ACC112 (cell line): ENCODE measurements around the gene NCAM1.
"Not testable (repeated sequence)": the region's sequence is repeated elsewhere in the genome, so short reads cannot be mapped to it uniquely, and the experiment has no call there.

Source experiments
- H2AFZ ChIP-seq: fragments of 200-600 bp; sonication (generic); one replicate; pipeline ENCODE4 v1.6.0; 2017; ENCODE audit warnings: antibody characterized with exemption, low read length; ENCODE audit not compliant: unreplicated experiment
- H3K27ac ChIP-seq: fragments of 200-600 bp; sonication (generic); 2 replicates; pipeline ENCODE4 v1.5.1; 2014; ENCODE audit warnings: low read depth, mild to moderate bottlenecking, antibody characterized with exemption, low read length, moderate library complexity
- H3K27me3 ChIP-seq: fragments of 200-600 bp; sonication (generic); 2 replicates; pipeline ENCODE4 v1.6.1; 2014; ENCODE audit warnings: mild to moderate bottlenecking, antibody characterized with exemption, low read length, moderate library complexity, mixed read lengths; ENCODE audit not compliant: insufficient read depth
- H3K36me3 ChIP-seq: fragments of 200-600 bp; sonication (generic); 2 replicates; pipeline ENCODE4 v1.6.1; 2016; ENCODE audit warnings: mild to moderate bottlenecking, antibody characterized with exemption, low read length, moderate library complexity, mixed read lengths; ENCODE audit not compliant: insufficient read depth
- H3K4me1 ChIP-seq: fragments of 200-600 bp; sonication (generic); one replicate; pipeline ENCODE4 v1.6.1; 2016; ENCODE audit warnings: low read length, mixed read lengths; ENCODE audit not compliant: insufficient read depth, unreplicated experiment, control insufficient read depth
- H3K4me3 ChIP-seq: fragments of 200-600 bp; sonication (generic); 2 replicates; pipeline ENCODE4 v1.5.1; 2014; ENCODE audit warnings: mild to moderate bottlenecking, low read depth, low read length
- H3K79me2 ChIP-seq: fragments of 200-600 bp; sonication (generic); one replicate; pipeline ENCODE4 v1.6.0; 2016; ENCODE audit warnings: low read length; ENCODE audit not compliant: control insufficient read depth, unreplicated experiment, insufficient read depth

Gene NCAM1

GRCh38 chr11:113023228-113023627 is 62.0 kb downstream of the NCAM1 start:
- no peaks in the 10 kb centered on the region for H3K36me3 ChIP-seq
- H3K4me3 ChIP-seq = no peak overlapping the region
- H3K79me2 ChIP-seq = no peaks in the 10 kb centered on the region
- no peaks in the 10 kb centered on the region for H3K4me1 ChIP-seq
- H3K27ac ChIP-seq = no peak overlapping the region
- no peak overlapping the region for H2AFZ ChIP-seq
- no peaks in the 10 kb centered on the region for H3K27me3 ChIP-seq

- Histone ChIP-seq H2AFZ (no peak overlapping the region), H3K27me3 (no peaks in the 10 kb centered on the region), H3K4me3 (no peak overlapping the region), H3K79me2 (no peaks in the 10 kb centered on the region), H3K36me3 (no peaks in the 10 kb centered on the region), H3K27ac (no peak overlapping the region), H3K4me1 (no peaks in the 10 kb centered on the region)
Observed at GRCh38 chr11:113023986-113024385, 62.8 kb downstream of the NCAM1 start.

DNA sequence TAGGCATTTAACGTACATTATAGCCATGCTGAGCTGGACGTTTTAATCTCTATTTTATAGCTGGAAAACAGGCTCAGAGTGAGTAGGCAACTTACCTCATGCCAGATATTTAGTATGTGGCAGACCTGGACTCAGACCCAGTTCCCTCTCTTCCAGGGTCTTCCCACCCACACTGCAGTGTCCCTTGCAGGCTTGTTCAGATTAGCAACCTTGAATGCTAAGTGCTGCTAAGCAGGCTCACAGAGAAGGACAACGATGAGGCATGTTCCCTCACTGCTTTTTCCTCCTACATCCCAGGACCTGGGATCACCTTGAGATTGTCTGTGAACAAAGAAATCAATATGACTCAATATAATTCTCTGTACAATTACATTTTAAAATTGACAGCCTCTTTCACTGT is 65.6 kb downstream of the NCAM1 start:
- no peaks in the 10 kb centered on the region for H3K79me2 ChIP-seq
- H3K27ac ChIP-seq = no peak overlapping the region
- no peak overlapping the region for H2AFZ ChIP-seq
- no peaks in the 10 kb centered on the region for H3K36me3 ChIP-seq
- no peaks in the 10 kb centered on the region for H3K27me3 ChIP-seq
- no peak overlapping the region for H3K4me3 ChIP-seq
- no peaks in the 10 kb centered on the region for H3K4me1 ChIP-seq

GRCh38 chr11:113034576-113034975 is 73.4 kb downstream of the NCAM1 start:
- Histone ChIP-seq H3K27me3 (no peaks in the 10 kb centered on the region), H3K4me1 (no peaks in the 10 kb centered on the region), H3K4me3 (no peak overlapping the region), H2AFZ (no peak overlapping the region), H3K27ac (no peak overlapping the region), H3K79me2 (no peaks in the 10 kb centered on the region), H3K36me3 (no peaks in the 10 kb centered on the region)

GRCh38 chr11:113035708-113036107 is 74.5 kb downstream of the NCAM1 start:
- no peaks in the 10 kb centered on the region for H3K79me2 ChIP-seq
- no peak overlapping the region for H3K4me3 ChIP-seq

GRCh38 chr11:113043698-113044097 is 82.5 kb downstream of the NCAM1 start:
- Histone ChIP-seq H3K36me3 (no peaks in the 10 kb centered on the region), H3K27ac (no peak overlapping the region), H3K79me2 (no peaks in the 10 kb centered on the region), H3K27me3 (no peaks in the 10 kb centered on the region), H2AFZ (no peak overlapping the region), H3K4me1 (no peaks in the 10 kb centered on the region), H3K4me3 (no peak overlapping the region)

More at GRCh38 chr11:113035708-113036107, 74.5 kb downstream of the NCAM1 start:
- Histone ChIP-seq H3K27ac (no peak overlapping the region), H3K36me3 (no peaks in the 10 kb centered on the region), H3K27me3 (no peaks in the 10 kb centered on the region), H2AFZ (no peak overlapping the region), H3K4me1 (no peaks in the 10 kb centered on the region)

DNA sequence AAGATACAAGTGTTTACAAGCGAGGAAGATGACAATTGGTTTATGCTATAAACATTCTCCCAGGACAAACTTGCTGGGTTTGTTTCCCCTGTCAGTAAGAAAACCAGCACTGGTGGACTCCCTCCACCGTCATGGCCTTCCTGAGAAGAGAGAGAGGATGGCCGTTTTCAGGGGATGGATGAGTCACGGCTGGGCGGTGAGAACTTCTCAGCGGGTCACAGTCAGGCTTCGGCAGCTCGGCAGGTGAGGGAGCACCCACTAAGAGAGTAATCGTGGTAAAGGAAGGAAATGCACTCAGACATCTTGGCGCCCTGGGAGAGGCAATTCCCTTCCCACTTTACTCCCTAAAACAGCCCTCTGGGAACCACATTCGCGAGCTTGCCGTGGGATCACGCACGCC is 83.9 kb downstream of the NCAM1 start:
- no peak overlapping the region for H2AFZ ChIP-seq
- no peak overlapping the region for H3K4me3 ChIP-seq
- H3K79me2 ChIP-seq = no peaks in the 10 kb centered on the region
- no peaks in the 10 kb centered on the region for H3K4me1 ChIP-seq
- no peak overlapping the region for H3K27ac ChIP-seq
- no peaks in the 10 kb centered on the region for H3K36me3 ChIP-seq
- no peaks in the 10 kb centered on the region for H3K27me3 ChIP-seq

DNA sequence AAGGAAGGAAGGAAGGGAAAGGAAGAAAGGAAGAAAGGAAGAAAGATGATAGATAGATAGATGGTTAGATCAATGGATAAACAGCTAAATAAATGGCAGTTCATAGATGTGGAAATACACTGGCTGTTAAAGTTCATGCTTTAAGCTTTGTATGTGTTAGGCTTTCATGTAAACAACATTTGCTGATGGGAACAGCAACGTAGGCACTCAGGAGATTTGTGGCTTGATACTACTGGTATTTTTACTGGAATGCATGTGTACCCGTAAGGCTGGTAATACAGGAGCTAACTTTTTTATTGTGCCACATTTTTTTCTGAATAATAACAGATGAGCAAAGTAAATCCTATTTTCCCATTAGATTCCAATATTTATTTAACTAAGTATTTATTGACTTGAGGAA is 85.6 kb downstream of the NCAM1 start:
- Histone ChIP-seq H3K27me3 (no peaks in the 10 kb centered on the region), H3K79me2 (no peaks in the 10 kb centered on the region), H3K27ac (no peak overlapping the region), H2AFZ (no peak overlapping the region), H3K4me1 (no peaks in the 10 kb centered on the region), H3K4me3 (no peak overlapping the region), H3K36me3 (no peaks in the 10 kb centered on the region)

DNA sequence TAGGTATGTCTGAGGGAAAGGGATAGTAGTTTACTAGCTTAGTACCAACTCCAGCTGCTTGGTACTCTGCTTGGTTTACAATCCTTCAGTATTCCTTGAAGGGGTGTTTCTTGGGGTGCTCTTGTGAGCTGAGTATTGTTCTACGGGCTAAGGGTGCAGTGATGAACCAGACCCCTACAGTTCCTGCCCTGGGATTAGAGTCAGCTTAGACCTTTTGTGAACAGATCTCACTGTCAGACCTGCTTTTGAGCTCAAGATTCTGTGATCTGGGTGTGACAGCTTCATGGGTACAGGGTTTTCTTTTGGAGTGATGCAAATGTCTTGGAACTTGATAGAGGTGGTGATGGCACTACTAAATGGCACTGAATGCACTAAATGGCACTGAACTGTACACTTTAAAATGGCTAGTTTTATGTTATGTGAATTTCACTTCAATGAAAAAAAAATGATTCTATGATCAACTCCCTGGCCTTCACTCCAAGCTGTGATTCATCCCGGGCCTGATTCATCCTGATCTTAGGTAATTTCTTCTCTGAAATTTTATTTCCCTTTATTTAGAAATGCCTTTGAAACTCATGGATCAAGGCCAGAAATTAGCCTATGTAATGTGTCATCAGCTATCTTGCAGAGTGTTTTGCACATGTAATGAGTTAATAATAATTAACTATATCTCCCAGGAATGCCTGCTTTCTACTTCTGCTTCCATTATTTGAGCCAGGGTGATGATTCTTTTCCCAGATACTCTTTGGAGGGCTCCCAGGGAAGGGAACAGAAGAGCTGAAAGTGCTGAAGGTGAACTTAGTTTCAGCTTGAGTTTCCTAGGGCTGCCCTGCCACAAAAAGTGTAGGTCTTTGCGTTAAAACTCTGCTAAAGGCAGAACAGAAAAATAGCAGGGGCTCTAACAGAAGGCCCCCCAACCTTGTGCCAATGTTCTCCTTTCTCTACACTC is 87.9 kb downstream of the NCAM1 start:
- H3K36me3 ChIP-seq = no peaks in the 10 kb centered on the region
- no peaks in the 10 kb centered on the region for H3K79me2 ChIP-seq
- H3K27me3 ChIP-seq = no peaks in the 10 kb centered on the region
- no peak overlapping the region for H2AFZ ChIP-seq
- H3K27ac ChIP-seq = no peak overlapping the region
- H3K4me3 ChIP-seq = no peak overlapping the region
- no peaks in the 10 kb centered on the region for H3K4me1 ChIP-seq

DNA sequence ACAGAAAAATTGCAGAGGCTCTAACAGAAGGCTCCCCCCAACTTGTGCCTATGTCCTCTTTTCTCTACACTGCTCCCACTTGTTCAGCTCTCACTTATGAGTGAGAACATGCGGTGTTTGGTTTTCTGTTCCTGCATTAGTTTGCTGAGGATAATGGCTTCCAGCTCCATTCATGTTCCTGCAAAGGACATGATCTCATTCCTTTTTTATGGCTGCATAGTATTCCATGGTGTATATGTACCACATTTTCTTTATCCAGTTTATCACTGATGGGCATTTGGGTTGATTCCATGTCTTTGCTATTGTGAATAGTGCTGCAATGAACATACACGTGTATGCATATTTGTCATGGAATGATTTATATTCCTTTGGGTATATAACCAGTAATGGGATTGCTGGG is 91.8 kb downstream of the NCAM1 start:
- not testable (repeated sequence) for H3K4me1 ChIP-seq, H3K79me2 ChIP-seq, H3K4me3 ChIP-seq, H3K36me3 ChIP-seq, H3K27ac ChIP-seq, H3K27me3 ChIP-seq, H2AFZ ChIP-seq

GRCh38 chr11:113057038-113057437 is 95.8 kb downstream of the NCAM1 start:
- Histone ChIP-seq H3K4me3 (no peak overlapping the region), H3K27me3 (no peaks in the 10 kb centered on the region), H3K4me1 (no peaks in the 10 kb centered on the region), H3K36me3 (no peaks in the 10 kb centered on the region), H3K79me2 (no peaks in the 10 kb centered on the region), H3K27ac (no peak overlapping the region), H2AFZ (no peak overlapping the region)
